GM03348 (cell line): ENCODE results near the gene NDE1.

Experiments
- DNase-seq: peaks from one replicate; pipeline ENCODE4 v3.0.0; 2012; ENCODE audit warnings: low spot score

Gene NDE1

DNA sequence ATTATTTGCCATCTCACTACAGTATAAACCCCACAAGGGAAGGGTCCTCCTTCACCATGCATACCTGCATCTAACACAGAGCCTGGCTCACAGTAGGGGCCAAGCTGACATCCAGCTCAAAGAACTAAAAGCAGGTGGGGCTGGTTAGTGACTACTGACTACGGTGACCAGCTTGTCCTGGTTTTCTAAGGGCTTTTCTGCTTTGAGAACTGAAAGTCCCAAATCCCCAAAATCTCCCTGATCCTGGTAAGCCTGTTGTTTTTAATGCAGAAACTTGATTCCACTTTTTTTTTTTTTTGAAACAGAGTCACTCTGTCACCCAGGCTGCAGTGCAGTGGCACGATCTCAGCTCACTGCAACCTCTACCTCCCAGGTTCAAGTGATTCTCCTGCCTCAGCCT lies 89.4 kb downstream of the NDE1 start:
- DNase-seq: no peak

DNA sequence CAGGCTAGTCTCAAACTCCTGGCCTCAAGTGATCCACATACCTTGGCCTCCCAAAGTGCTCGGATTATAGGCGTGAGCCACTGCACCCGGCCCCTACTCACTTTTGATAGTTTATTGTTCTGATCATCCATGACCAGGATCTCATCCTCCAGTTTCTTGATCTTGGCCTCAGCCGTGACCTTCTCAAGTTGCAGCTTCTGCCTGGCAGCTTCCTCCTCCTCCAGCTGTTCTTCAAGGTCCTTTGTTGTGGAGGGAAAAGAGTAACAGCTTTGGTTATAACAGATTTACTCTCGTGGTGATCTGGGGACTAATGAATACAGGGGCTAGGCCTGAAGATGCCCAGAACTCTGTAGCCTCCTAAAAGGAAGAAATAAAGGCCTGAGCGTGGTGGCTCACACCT lies 89.9 kb downstream of the NDE1 start:
- no peak for DNase-seq

- no peak for DNase-seq
These were observed 91.3 kb downstream of the NDE1 start for GRCh38 chr16:15741207-15741871.

- no peak for DNase-seq
These were observed 92.7 kb downstream of the NDE1 start for GRCh38 chr16:15742716-15743115.

DNA sequence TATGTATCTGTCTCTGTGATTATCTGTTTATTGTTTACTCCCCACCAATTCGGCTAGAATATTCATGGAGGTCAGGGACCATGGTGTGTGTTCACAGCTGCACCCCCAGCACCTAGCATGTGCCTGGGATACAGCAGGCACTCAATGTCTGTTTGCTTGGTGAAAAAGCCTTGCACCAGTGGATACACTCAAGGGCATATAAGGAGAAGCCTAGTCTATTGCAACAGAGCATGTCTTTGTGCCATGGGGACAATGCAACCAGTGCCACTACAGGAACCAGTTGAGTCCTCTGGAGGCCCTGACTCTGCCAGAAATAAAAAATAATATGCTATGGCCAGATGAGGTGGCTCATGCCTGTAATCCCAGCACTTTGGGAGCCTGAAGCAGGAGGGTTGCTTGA lies 93.6 kb downstream of the NDE1 start:
- no peak for DNase-seq

- no peak for DNase-seq
These were observed 96.3 kb downstream of the NDE1 start for GRCh38 chr16:15746332-15746731.

DNA sequence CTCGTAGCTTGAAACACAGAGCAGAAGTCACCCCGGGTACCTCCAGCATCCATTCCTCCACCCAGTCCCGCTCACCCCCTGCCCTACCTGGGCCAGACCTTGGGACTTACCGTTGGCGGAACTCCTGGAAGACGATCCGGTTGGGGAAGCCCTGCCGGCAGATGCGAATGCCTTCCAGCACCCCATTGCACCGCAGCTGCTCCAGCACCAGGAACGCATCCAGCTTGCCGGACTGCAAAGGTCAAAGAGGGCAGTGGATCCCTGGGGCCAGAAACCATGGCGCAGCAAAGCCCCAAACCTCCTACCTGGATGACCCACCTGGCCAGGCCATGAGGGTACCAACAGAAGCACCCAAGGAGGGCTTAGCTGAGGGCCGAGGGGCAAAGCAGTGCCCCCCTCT lies 97.9 kb downstream of the NDE1 start:
- no peak for DNase-seq

GRCh38 chr16:15748654-15749053 lies 98.6 kb downstream of the NDE1 start:
- no peak for DNase-seq

GRCh38 chr16:15749371-15749770 lies 99.3 kb downstream of the NDE1 start:
- no peak for DNase-seq

- no peak for DNase-seq
These were observed 99.9 kb downstream of the NDE1 start for GRCh38 chr16:15749985-15750384.

- no peak for DNase-seq
These were observed 101.9 kb downstream of the NDE1 start for GRCh38 chr16:15751940-15752339.

DNA sequence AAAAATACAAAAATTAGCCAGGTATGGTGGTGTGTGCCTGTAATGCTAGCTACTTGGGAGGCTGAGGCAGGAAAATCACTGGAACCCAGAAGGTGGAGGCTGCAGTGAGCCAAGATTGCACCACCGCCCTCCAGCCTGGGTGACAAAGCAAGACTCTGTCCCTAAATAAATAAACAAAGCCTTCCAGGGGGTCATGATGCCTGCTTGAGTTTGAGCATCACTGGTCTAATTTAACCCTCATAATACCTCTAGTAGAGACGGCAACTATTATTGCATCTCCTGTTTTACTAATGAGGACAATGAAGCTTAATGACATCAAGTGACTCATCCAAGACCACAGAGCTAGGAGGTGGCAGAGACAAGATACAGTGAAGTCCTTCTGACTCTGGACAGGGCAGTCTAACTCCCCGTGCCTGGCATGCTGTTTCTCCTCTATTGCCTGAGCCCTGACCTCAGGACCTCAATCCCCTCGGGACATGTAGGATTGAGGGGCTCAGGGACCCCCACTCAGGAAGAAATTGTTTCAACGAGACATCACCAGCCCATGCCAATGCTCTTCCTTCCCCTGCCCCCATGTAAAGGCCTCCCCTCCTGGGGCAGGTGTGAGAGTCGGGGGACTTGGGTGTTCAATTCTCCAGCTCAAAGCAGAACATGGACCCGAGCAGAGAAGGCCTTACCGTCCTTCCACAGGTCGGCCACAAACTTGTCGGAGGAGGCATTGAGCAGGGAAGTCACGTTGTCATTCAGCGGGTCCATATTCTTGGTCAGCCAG lies 102.9 kb downstream of the NDE1 start:
- DNase-seq: no peak

DNA sequence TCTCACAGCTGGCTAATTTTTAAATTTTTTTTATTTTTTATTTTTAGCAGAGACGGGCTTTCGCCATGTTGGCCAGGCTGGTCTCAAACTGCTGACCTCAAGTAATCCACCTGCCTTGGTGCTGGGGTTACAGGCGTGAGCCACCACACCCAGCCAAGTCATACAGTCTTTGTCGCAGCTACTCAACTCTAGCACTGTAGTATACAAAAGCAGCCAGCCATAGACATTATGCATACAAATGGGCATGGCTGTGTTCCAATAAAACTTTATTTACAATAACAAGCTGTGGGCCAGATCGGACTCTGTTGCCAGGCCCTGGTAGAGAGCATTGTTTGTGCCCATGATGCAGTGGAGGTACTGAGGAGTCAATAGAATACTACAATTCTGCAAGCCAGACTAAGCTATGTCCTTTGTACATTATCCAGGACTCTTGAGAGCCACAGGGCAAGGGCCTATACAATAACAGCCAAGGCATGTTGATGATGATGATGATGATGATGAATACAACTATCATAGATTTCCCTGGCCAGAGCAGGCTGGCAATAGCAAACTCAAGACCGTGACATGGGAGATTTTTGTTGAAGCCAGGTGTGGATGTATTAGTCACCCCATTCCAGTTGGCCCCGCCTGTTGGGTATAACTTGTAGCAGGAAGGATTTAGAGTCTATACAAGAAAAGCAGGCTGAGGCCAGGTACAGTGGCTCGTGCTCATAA lies 104.9 kb downstream of the NDE1 start:
- no peak for DNase-seq

DNA sequence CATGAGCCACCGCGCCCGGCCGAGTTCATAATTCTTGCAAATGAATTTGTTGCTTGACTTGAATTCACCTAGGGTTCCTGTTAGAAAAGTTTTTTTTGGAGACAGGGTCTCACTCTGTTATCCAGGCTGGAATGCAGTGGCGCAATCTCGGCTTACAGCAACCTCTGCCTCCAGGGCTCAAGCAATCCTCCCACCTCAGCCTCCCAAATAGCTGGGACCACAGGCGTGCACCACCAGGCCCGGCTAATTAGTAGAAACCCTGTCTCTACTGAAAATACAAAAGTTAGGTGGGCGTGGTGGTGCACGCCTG lies 107.0 kb downstream of the NDE1 start:
- DNase-seq: no peak

DNA sequence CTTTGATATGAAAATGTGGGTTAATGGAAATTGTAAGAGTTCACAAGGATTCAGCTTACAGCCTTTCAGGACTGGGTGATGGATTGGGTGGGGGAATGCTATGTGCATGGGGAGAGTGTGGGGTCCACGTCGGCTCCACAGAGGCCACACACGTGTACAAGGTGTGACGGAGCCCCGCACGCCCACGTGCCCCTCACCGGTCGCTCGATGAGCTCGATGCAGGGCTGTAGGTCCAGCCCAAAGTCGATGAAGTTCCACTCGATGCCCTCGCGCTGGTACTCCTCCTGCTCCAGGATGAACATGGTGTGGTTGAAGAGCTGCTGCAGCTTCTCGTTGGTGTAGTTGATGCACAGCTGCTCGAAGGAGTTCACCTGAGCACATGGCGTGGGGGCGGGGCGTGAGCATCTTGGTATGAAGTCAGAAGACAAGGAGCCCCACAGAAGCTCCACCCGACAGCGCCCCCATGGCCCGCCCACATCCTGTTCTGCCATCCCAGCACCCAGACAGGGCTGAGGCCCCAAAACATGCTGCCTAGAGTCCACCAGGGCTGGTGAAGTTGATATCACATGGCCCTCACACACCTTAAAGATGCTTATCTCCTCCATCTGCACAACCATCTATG lies 107.7 kb downstream of the NDE1 start:
- no peak for DNase-seq

DNA sequence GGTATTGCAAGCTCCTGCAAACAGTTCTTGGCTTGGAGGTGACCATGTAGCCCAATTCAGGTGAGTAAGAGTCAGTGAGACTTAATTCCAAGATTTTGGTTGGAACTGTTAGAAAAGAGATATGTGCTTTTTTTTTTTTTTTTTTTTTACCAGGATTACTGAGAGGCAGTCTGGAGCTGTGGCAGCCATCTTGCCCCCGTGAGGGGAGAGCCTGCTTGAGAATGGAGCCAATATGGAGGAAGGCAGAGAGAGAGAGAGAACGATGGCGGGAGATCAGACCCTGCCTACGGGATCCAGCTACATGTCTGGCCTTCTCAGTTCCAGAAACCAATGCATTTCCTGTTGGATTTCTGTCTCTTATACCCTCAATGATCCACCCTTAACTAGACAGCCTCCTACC lies 109.0 kb downstream of the NDE1 start:
- no peak for DNase-seq

GRCh38 chr16:15760129-15760528 lies 110.1 kb downstream of the NDE1 start:
- DNase-seq: no peak

- DNase-seq: no peak
These were observed 114.1 kb downstream of the NDE1 start for GRCh38 chr16:15764112-15764511.

- DNase-seq: no peak
These were observed 115.1 kb downstream of the NDE1 start for GRCh38 chr16:15765116-15765515.

GRCh38 chr16:15765880-15766279 lies 115.8 kb downstream of the NDE1 start:
- DNase-seq: peak; percentile 64

- DNase-seq: no peak
These were observed 116.9 kb downstream of the NDE1 start for GRCh38 chr16:15766918-15767317.

DNA sequence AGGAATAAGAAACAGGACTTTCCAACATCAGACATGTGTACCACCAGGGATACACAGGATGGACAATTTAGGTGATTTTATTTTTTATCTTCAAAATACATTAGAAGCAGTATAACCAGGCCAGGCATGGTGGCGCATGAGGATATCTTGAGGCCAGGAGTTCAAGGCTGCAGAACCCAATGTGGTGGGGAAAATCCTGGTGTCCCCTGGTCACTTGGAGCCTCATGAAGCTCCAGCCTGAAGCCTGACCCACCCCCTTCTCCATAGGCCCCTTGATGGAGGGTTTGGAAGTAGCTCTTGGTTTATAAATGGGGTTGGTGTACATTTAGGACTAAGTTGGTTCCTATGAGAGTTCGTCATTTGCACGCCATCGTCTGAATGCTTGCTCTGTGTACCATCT lies 118.2 kb downstream of the NDE1 start:
- DNase-seq: no peak

DNA sequence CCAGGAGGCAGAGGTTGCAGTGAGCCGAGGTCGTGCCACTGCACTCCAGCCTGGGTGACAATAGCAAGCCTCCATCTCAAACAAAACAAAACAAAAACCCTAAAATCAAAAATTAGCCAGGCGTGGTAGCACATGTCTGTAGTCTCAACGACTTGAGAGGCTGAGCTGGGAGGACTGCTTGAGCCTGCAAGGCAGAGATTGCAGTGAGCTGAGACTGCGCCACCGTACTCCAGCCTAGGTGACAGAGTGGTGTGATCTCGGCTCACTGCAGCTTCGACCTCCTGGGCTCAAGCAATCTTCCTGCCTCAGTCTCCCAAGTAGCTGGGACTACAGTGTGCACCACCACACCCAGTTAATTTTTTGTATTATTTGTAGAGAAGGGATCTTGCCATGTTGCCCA lies 119.2 kb downstream of the NDE1 start:
- DNase-seq: no peak
